GM23248 (cell line): ENCODE data around the gene ACADL. TPM values are rescaled to one million over a fixed set of nuclear protein-coding genes. Genes with fewer than 3 reads are reported as not detected.

Experiments
- DNase-seq: peaks from one replicate; pipeline ENCODE4 v3.0.0-alpha.2; 2015
- H2AFZ ChIP-seq: fragments of 200-600 bp; sonication (generic); 2 replicates; pipeline ENCODE4 v1.6.1; 2016; ENCODE audit warnings: antibody characterized with exemption
- H3F3A ChIP-seq: fragments of 200-600 bp; sonication (generic); 2 replicates; pipeline ENCODE4 v1.6.1; 2016; ENCODE audit warnings: mild to moderate bottlenecking, antibody characterized with exemption, mixed run types; ENCODE audit not compliant: insufficient read depth
- H3K27ac ChIP-seq: fragments of 200-600 bp; sonication (generic); 2 replicates; pipeline ENCODE4 v1.5.1; 2016; ENCODE audit warnings: mild to moderate bottlenecking
- H3K27me3 ChIP-seq: fragments of 200-600 bp; sonication (generic); replicated peaks from 2 replicates; pipeline ENCODE4 v1.6.1; 2016; ENCODE audit warnings: mild to moderate bottlenecking; ENCODE audit not compliant: insufficient read depth
- H3K36me3 ChIP-seq: fragments of 200-600 bp; sonication (generic); 2 replicates; pipeline ENCODE4 v1.6.1; 2016; ENCODE audit warnings: low read depth, mild to moderate bottlenecking
- H3K4me1 ChIP-seq: fragments of 200-600 bp; sonication (generic); 2 replicates; pipeline ENCODE4 v1.6.1; 2016; ENCODE audit warnings: mild to moderate bottlenecking; ENCODE audit not compliant: insufficient read depth
- H3K4me2 ChIP-seq: fragments of 200-600 bp; sonication (generic); one replicate; pipeline ENCODE4 v1.6.1; 2016; ENCODE audit warnings: mild to moderate bottlenecking; ENCODE audit not compliant: unreplicated experiment
- H3K4me3 ChIP-seq: fragments of 200-600 bp; sonication (generic); 2 replicates; pipeline ENCODE4 v1.5.1; 2016; ENCODE audit warnings: mild to moderate bottlenecking
- H3K79me2 ChIP-seq: fragments of 200-600 bp; sonication (generic); 2 replicates; pipeline ENCODE4 v1.6.1; 2016; ENCODE audit warnings: mild to moderate bottlenecking; ENCODE audit not compliant: insufficient read depth
- H3K9ac ChIP-seq: fragments of 200-600 bp; sonication (generic); 2 replicates; pipeline ENCODE4 v1.6.1; 2016; ENCODE audit warnings: mild to moderate bottlenecking
- H3K9me2 ChIP-seq: fragments of 200-600 bp; sonication (generic); 2 replicates; pipeline ENCODE4 v1.6.1; 2016; ENCODE audit warnings: mixed run types, mild to moderate bottlenecking, moderate library complexity; ENCODE audit not compliant: insufficient read depth
- H3K9me3 ChIP-seq: fragments of 200-600 bp; sonication (generic); one replicate; pipeline ENCODE4 v1.6.1; 2017; ENCODE audit warnings: low read depth
- H4K20me1 ChIP-seq: fragments of 200-600 bp; sonication (generic); 2 replicates; pipeline ENCODE4 v1.6.0; 2016; ENCODE audit not compliant: insufficient read depth
- EZH2 ChIP-seq: fragments of 200-600 bp; sonication (generic); IDR thresholded peaks from 2 replicates; pipeline ENCODE4 v1.6.1; 2018; ENCODE audit warnings: antibody characterized with exemption, mild to moderate bottlenecking; ENCODE audit not compliant: insufficient read depth, poor library complexity, severe bottlenecking
- EZH2phosphoT487 ChIP-seq: fragments of 200-600 bp; sonication (generic); IDR thresholded peaks from 2 replicates; pipeline ENCODE4 v1.6.1; 2018; ENCODE audit warnings: antibody characterized with exemption, moderate library complexity, mild to moderate bottlenecking, low read depth; ENCODE audit not compliant: insufficient read depth
- WGBS, 2 experiments: methylation state at CpG; one replicate each; pipeline ENCODE4 v1.1.6; 2015 to 2017; ENCODE audit warnings: low lambda C conversion rate in 2 of 2, low coverage in 1 of 2; ENCODE audit errors: missing lambda C conversion rate in 2 of 2; 5-methylcytosine and 5-hydroxymethylcytosine counted together
- in situ Hi-C: fragments of 300-500 bp; cut with MboI; formaldehyde crosslinking; loops from 2 replicates; pipeline ENCODE4 v1.15.0; 2020
- polyA plus RNA-seq: library from polyadenylated mRNA; unstranded; fragments of >200 nt; fragmentation: Nextera tagmentation; extraction: Ambion mirVana; gene quantifications from 2 replicates; pipeline ENCODE4 v1.2.1, GENCODE V29; 2016
- total RNA-seq: library from RNA; depleted of rRNA; stranded (reverse); fragments of >200 nt; shearing (Covaris generic); gene quantifications from 2 replicates; pipeline ENCODE4 v1.2.3, GENCODE V29; 2014

The ACADL gene
- total and polyA plus RNA-seq, 2 experiments from 2014 or later, result not detected

DNA sequence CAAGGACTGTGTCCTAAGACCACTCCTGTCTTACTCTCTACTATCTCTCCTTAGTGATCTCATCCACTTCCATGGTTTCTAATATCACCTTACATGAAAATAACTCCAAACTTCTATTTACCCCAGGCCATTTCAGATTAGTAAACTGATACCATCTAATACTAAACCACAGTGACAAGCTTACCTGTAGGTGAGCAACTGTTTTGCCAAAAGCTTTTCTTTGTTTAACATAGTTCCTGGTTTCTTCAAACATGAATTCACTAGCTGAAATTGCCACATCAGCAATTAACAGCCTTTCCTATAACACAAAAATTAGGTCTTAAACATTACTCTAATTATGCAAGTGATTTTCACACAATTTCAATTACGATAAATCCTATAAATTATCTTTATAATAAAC is 22.1 kb downstream of the ACADL start:
- H4K20me1 ChIP-seq, result no peaks in the 10 kb centered on the region
- in situ Hi-C loops, result no loop called here
- no peak overlapping the region for H3K27ac ChIP-seq
- no peaks in the 10 kb centered on the region for H3K79me2 ChIP-seq
- no peaks in the 10 kb centered on the region for H3K36me3 ChIP-seq
- no peaks in the 10 kb centered on the region for H3F3A ChIP-seq
- no peak overlapping the region for H3K4me2 ChIP-seq
- 11 to 22% methylated on average over 1 of the region's 1 CpG for WGBS, 2 experiments
- TF ChIP-seq EZH2, result no peak
- TF ChIP-seq EZH2phosphoT487, result no peak
- H3K9ac ChIP-seq, result no peak overlapping the region
- H3K9me2 ChIP-seq, result no peaks in the 10 kb centered on the region
- DNase-seq, result no peak
- no peaks in the 10 kb centered on the region for H3K9me3 ChIP-seq
- no peak overlapping the region for H2AFZ ChIP-seq
- no peaks in the 10 kb centered on the region for H3K27me3 ChIP-seq
- peaks cover 3% of the 10 kb centered on the region; the same call in 1 of the 2 replicates for H3K4me1 ChIP-seq
- H3K4me3 ChIP-seq, result no peak overlapping the region

DNA sequence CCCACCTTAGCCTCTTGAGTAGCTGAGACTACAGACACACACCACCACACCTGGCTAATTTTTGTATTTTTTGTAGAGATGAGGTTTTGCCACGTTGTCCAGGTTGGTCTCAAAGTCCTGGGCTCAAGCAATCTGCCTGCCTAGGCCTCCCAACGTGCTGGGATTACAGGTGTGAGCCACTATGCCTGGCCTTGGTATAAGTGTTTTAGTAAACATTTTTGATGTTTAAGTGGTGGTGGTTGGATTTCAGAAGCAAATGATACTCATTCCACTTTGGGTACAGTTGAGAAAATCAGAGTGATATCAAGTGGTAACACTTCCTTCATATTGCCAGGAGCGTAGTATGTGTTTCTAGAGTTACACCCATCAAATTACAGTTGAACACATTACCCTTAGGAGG is 25.4 kb downstream of the ACADL start:
- Histone ChIP-seq H3K9me3 (no peaks in the 10 kb centered on the region), H3F3A (no peaks in the 10 kb centered on the region), H3K79me2 (no peaks in the 10 kb centered on the region), H3K27me3 (no peaks in the 10 kb centered on the region), H3K27ac (no peak overlapping the region), H2AFZ (no peak overlapping the region), H3K9me2 (no peaks in the 10 kb centered on the region), H3K36me3 (no peaks in the 10 kb centered on the region), H4K20me1 (no peaks in the 10 kb centered on the region), H3K4me2 (no peak overlapping the region), H3K4me1 (peaks cover 6% of the 10 kb centered on the region; the same call in 1 of the 2 replicates), H3K4me3 (no peak overlapping the region), H3K9ac (no peak overlapping the region)
- in situ Hi-C loops, result loop anchor here (5.0 to 25.0 kb wide), 3 partner anchors 125 to 1813 kb away; no protein-coding TSS in a partner anchor
- WGBS, 2 experiments, result 69 to 74% methylated on average over 3 of the region's 3 CpGs
- TF ChIP-seq EZH2 (no peak), EZH2phosphoT487 (no peak)
- DNase-seq, result no peak

- no peaks in the 10 kb centered on the region for H3K27me3 ChIP-seq
- no peaks in the 10 kb centered on the region for H3K79me2 ChIP-seq
- H3K4me3 ChIP-seq, result no peak overlapping the region
- TF ChIP-seq EZH2 (no peak), EZH2phosphoT487 (no peak)
- H4K20me1 ChIP-seq, result no peaks in the 10 kb centered on the region
- H3K36me3 ChIP-seq, result no peaks in the 10 kb centered on the region
- no peak overlapping the region for H3K27ac ChIP-seq
- in situ Hi-C loops, result loop anchor here (5.0 to 25.0 kb wide), 3 partner anchors 124 to 1812 kb away; no protein-coding TSS in a partner anchor
- no peaks in the 10 kb centered on the region for H3F3A ChIP-seq
- H3K9ac ChIP-seq, result no peak overlapping the region
- no peak overlapping the region for H2AFZ ChIP-seq
- no peak overlapping the region for H3K4me2 ChIP-seq
- DNase-seq, result peak; percentile 49
- H3K4me1 ChIP-seq, result peaks cover 6% of the 10 kb centered on the region; the same call in 1 of the 2 replicates
- H3K9me3 ChIP-seq, result no peaks in the 10 kb centered on the region
- H3K9me2 ChIP-seq, result no peaks in the 10 kb centered on the region
These were observed 26.0 kb downstream of the ACADL start for GRCh38 chr2:210199186-210199765.

DNA sequence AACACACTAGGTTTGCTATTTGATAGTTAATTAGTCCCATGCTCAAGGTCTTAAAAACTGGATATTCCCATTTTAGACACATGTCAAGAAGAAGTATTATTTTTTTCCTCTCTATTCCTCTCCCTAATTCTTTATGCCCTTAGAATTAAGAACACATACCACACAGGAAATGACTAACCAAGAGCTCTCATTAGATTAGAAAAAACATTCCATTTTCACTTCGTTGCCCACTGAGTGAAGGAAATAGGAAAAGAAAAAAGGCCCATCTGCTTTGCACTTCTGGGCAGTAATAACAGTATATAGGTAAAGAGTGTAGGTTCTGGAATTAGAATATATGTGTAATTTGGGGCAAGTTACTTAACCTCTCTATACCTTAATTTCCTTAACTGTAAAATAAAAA is 26.9 kb downstream of the ACADL start:
- H3K27ac ChIP-seq, result no peak overlapping the region
- H3K36me3 ChIP-seq, result no peaks in the 10 kb centered on the region
- H3K4me1 ChIP-seq, result peaks cover 6% of the 10 kb centered on the region; the same call in 1 of the 2 replicates
- in situ Hi-C loops, result loop anchor here (5.0 to 25.0 kb wide), 3 partner anchors 124 to 1811 kb away; no protein-coding TSS in a partner anchor
- no peaks in the 10 kb centered on the region for H3K9me3 ChIP-seq
- 0 to 4% methylated on average over 1 of the region's 1 CpG for WGBS, 2 experiments
- H3K27me3 ChIP-seq, result no peaks in the 10 kb centered on the region
- H3K79me2 ChIP-seq, result no peaks in the 10 kb centered on the region
- H3K4me2 ChIP-seq, result peak overlapping the region; percentile 19
- no peak overlapping the region for H2AFZ ChIP-seq
- no peak overlapping the region for H3K9ac ChIP-seq
- DNase-seq, result peak; percentile 45
- H3K4me3 ChIP-seq, result no peak overlapping the region
- TF ChIP-seq EZH2phosphoT487 (no peak), EZH2 (no peak)
- no peaks in the 10 kb centered on the region for H3K9me2 ChIP-seq
- H3F3A ChIP-seq, result no peaks in the 10 kb centered on the region
- H4K20me1 ChIP-seq, result no peaks in the 10 kb centered on the region
